Lung (tissue), 12 donors: ENCODE results near the gene RNASE8. TPM values are rescaled to one million over a fixed set of nuclear protein-coding genes. Genes with fewer than 3 reads are reported as not detected.

Source experiments
- ATAC-seq: fragments of 200-7000 bp; cut with Tn5 transposase; one replicate; pipeline ENCODE4 v1.9.1; 2020; ENCODE audit warnings: moderate number of reproducible peaks; ENCODE audit not compliant: insufficient read depth, low FRiP score
- DNase-seq, 3 donors: peaks; one replicate each; pipeline ENCODE4 v3.0.0-alpha.2; 2013 to 2017
- H3K27ac ChIP-seq, 2 donors: one replicate each; pipeline ENCODE4 v1.5.1; 2013; ENCODE audit warnings: mild to moderate bottlenecking in 2 of 2, moderate library complexity in 2 of 2, control low read depth in 1 of 2, inconsistent platforms in 1 of 2, low read depth in 1 of 2, low read length in 1 of 2
- H3K27me3 ChIP-seq, 3 donors: one replicate each; pipeline ENCODE4 v1.5.1; 2013; ENCODE audit warnings: low read length in 2 of 3; ENCODE audit not compliant: control insufficient read depth in 3 of 3, insufficient read depth in 3 of 3
- H3K36me3 ChIP-seq, 4 donors: one replicate each; pipeline ENCODE4 v1.5.1; 2013; ENCODE audit warnings: low read length in 4 of 4, mild to moderate bottlenecking in 1 of 4, moderate library complexity in 1 of 4; ENCODE audit not compliant: control insufficient read depth in 4 of 4, insufficient read depth in 4 of 4
- H3K4me1 ChIP-seq, 5 donors: one replicate each; pipeline ENCODE4 v1.5.1; 2013; ENCODE audit warnings: low read length in 5 of 5, mild to moderate bottlenecking in 2 of 5, moderate library complexity in 1 of 5; ENCODE audit not compliant: control insufficient read depth in 5 of 5, insufficient read depth in 5 of 5
- H3K4me3 ChIP-seq: one replicate; pipeline ENCODE4 v1.5.1; 2013; ENCODE audit warnings: mild to moderate bottlenecking, control low read depth, moderate library complexity
- H3K9ac ChIP-seq, 2 donors: one replicate each; pipeline ENCODE4 v1.5.1; 2013; ENCODE audit warnings: low read length in 2 of 2, control low read depth in 1 of 2; ENCODE audit not compliant: insufficient read depth in 1 of 2
- H3K9me3 ChIP-seq, 4 donors: one replicate each; pipeline ENCODE4 v1.5.1; 2013; ENCODE audit warnings: low read length in 3 of 4, mild to moderate bottlenecking in 1 of 4, moderate library complexity in 1 of 4; ENCODE audit not compliant: control insufficient read depth in 4 of 4, insufficient read depth in 3 of 4
- WGBS, 2 donors: extraction: QIAGEN DNeasy Blood & Tissue Kit; methylation state at CpG; one replicate each; pipeline ENCODE4 v1.1.7; 2013; 5-methylcytosine and 5-hydroxymethylcytosine counted together
- polyA plus RNA-seq, 2 donors: library from polyadenylated mRNA; stranded (reverse); fragments of 200-250 nt; gene quantifications; one replicate each; pipeline ENCODE4 v1.2.1, GENCODE V29; 2013
- total RNA-seq, 2 donors: library from RNA; depleted of rRNA in 1 of 2; stranded (reverse); fragments of >200 nt in 1 of 2; gene quantifications; one replicate each; pipeline ENCODE4 v1.2.1, GENCODE V29; 2014 to 2021
- TF ChIP-seq, protein P1 (sequence below): IDR thresholded peaks from 2 replicates; pipeline ENCODE4 v1.5.1; 2012; ENCODE audit warnings: mild to moderate bottlenecking; ENCODE audit errors: control extremely low read depth, extremely low read depth
- donor health status: control.
- donor health status: control.
- donor health status: Bipolar disorder and iron deficiency.
- donor health status: healthy.
- donor health status: DM: yes; HTN: yes; CAD: no.

Gene RNASE8
- total and polyA plus RNA-seq, 4 donors, result not detected

DNA sequence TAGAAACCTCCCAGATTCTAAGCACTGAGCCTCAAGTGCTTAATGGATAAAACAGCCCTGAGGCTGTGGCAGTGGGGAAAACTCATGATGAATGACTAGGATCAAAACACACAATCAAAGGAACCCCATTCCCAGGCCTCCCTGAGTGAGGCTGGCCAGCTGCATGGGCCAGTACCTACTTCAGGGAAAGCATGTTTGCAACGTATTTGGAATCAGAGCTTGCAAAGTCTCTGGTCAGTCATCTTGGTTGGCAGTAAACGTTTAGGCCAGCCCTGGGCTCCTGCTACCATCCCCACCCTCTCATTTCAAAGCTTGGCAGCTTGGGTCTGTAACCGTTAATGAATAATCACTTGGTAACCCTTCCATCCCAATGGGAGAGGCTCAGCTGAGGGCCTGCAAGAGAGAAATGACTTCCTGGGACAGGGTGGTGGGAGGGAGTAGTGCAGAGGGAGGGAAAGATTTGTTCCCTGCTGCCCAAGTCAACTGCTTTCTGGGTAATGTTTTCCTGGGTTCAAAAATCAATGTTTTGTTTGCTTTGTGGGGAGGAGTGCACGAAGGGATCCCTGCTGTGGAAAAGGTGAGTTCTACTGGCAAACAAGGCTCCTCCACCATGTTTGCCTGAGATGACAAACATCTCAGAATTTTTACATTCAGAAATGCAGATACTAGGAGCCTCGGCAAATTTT is 2.0 kb upstream of the RNASE8 start:
- Histone ChIP-seq H3K27ac (no peak overlapping the region), H3K27me3 (no peaks in the 10 kb centered on the region), H3K36me3 (no peaks in the 10 kb centered on the region), H3K4me1 (peaks cover 0 to 5% (median 0%) of the 10 kb centered on the region in 5 donors), H3K9me3 (no peaks in the 10 kb centered on the region), H3K4me3 (no peak overlapping the region), H3K9ac (no peak overlapping the region)
- WGBS, 2 donors, result 57 to 74% methylated on average over 5 of the region's 5 CpGs
- TF ChIP-seq, protein P1, sequence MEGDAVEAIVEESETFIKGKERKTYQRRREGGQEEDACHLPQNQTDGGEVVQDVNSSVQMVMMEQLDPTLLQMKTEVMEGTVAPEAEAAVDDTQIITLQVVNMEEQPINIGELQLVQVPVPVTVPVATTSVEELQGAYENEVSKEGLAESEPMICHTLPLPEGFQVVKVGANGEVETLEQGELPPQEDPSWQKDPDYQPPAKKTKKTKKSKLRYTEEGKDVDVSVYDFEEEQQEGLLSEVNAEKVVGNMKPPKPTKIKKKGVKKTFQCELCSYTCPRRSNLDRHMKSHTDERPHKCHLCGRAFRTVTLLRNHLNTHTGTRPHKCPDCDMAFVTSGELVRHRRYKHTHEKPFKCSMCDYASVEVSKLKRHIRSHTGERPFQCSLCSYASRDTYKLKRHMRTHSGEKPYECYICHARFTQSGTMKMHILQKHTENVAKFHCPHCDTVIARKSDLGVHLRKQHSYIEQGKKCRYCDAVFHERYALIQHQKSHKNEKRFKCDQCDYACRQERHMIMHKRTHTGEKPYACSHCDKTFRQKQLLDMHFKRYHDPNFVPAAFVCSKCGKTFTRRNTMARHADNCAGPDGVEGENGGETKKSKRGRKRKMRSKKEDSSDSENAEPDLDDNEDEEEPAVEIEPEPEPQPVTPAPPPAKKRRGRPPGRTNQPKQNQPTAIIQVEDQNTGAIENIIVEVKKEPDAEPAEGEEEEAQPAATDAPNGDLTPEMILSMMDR, result no peak
- ATAC-seq, result no peak
- no peak for DNase-seq

GRCh38 chr14:21056520-21057163 is 980 bp upstream of the RNASE8 start:
- Histone ChIP-seq H3K27ac (no peak overlapping the region), H3K36me3 (no peaks in the 10 kb centered on the region), H3K9ac (no peak overlapping the region), H3K4me1 (peaks cover 0 to 5% (median 0%) of the 10 kb centered on the region in 5 donors), H3K4me3 (no peak overlapping the region), H3K9me3 (no peaks in the 10 kb centered on the region), H3K27me3 (no peaks in the 10 kb centered on the region)
- ATAC-seq (no peak), DNase-seq (peak in 1 of 3 donors; percentile 23)
- 76 to 79% methylated on average over 10 of the region's 10 CpGs for WGBS, 2 donors
- TF ChIP-seq, protein P1, result no peak

DNA sequence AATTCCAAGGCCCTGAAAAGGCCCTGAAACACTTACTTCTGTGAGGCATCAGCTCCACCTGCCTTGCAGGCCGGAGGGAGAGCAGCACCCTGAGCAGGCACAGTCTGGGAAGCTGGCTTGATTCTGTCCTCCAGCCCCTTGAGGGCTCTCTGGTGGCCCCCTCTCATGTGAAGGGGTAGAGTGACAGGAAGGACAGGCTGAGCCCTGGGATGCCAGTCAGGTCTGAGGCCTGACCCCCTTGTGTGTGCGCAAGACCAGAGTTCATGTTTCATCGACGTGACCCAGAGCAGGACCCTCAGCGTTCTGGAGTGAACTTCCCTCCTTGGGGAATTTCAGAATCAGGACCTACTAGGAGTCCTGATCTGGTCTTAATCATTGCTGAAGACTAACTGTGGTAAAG is 1.3 kb downstream of the RNASE8 start:
- no peaks in the 10 kb centered on the region for H3K36me3 ChIP-seq
- H3K27ac ChIP-seq, result no peak overlapping the region
- DNase-seq (no peak), ATAC-seq (no peak)
- TF ChIP-seq, protein P1, result no peak
- no peak overlapping the region for H3K4me3 ChIP-seq
- no peaks in the 10 kb centered on the region for H3K27me3 ChIP-seq
- 89 to 93% methylated on average over 5 of the region's 5 CpGs for WGBS, 2 donors
- no peaks in the 10 kb centered on the region for H3K9me3 ChIP-seq
- H3K4me1 ChIP-seq, result peaks cover 0 to 5% (median 0%) of the 10 kb centered on the region in 5 donors
- H3K9ac ChIP-seq, result no peak overlapping the region
